Spleen (tissue), 11 donors: ENCODE data around the gene MDM4. TPM values are rescaled to one million over a fixed set of nuclear protein-coding genes. Genes with fewer than 3 reads are reported as not detected.
"Not testable (repeated sequence)": the region's sequence is repeated elsewhere in the genome, so short reads cannot be mapped to it uniquely, and the experiment has no call there.

Experiments used
- DNase-seq: peaks from one replicate; pipeline ENCODE4 v3.0.0-alpha.2; 2020
- H3K27ac ChIP-seq, 8 donors: fragments of 200-600 bp; sonication (generic) in 7 of 8; 1 replicate in 4 of 8; 2 replicates in 4 of 8; pipeline versions ENCODE4 v1.5.0 to v1.8.0; 2016 to 2021; ENCODE audit warnings: inconsistent platforms in 4 of 8, mild to moderate bottlenecking in 4 of 8, moderate library complexity in 1 of 8
- H3K27me3 ChIP-seq, 7 donors: fragments of 200-600 bp; sonication (generic) in 6 of 7; replicated peaks in 1 of 7; 1 replicate in 4 of 7; 2 replicates in 3 of 7; pipeline versions ENCODE4 v1.5.0 to v1.8.0; 2016 to 2021; ENCODE audit warnings: inconsistent platforms in 3 of 7, mild to moderate bottlenecking in 1 of 7
- H3K36me3 ChIP-seq, 6 donors: fragments of 200-600 bp; sonication (generic) in 5 of 6; 1 replicate in 4 of 6; 2 replicates in 2 of 6; pipeline versions ENCODE4 v1.5.0 to v1.8.0; 2016 to 2021; ENCODE audit warnings: inconsistent platforms in 2 of 6
- H3K4me1 ChIP-seq, 6 donors: fragments of 200-600 bp; sonication (generic) in 5 of 6; 1 replicate in 3 of 6; 2 replicates in 3 of 6; pipeline versions ENCODE4 v1.5.0 to v1.8.0; 2016 to 2021; ENCODE audit warnings: inconsistent platforms in 3 of 6
- H3K4me3 ChIP-seq, 8 donors: fragments of 200-600 bp; sonication (generic) in 7 of 8; 1 replicate in 4 of 8; 2 replicates in 4 of 8; pipeline versions ENCODE4 v1.5.0 to v1.8.0; 2016 to 2021; ENCODE audit warnings: inconsistent platforms in 4 of 8, mild to moderate bottlenecking in 4 of 8, moderate library complexity in 2 of 8
- H3K9me3 ChIP-seq, 8 donors: fragments of 200-600 bp; sonication (generic) in 7 of 8; 1 replicate in 4 of 8; 2 replicates in 4 of 8; pipeline versions ENCODE4 v1.5.0 to v1.8.0; 2016 to 2021; ENCODE audit warnings: inconsistent platforms in 4 of 8
- POLR2A ChIP-seq, 3 donors: fragments of 450-650 bp; IDR thresholded peaks; one replicate each; pipeline ENCODE4 v1.5.1; 2017; ENCODE audit warnings: antibody characterized with exemption in 3 of 3, mild to moderate bottlenecking in 1 of 3
- POLR2AphosphoS5 ChIP-seq, 3 donors: sonication (generic); formaldehyde crosslinking; IDR thresholded peaks; one replicate each; pipeline ENCODE4 v1.5.1; 2017; ENCODE audit warnings: antibody characterized with exemption in 3 of 3
- WGBS, 5 donors: extraction: QIAGEN DNeasy Blood & Tissue Kit in 3 of 5; methylation state at CpG; one replicate each; pipeline versions ENCODE4 v1.1.5 to v1.1.7; 2013 to 2018; 5-methylcytosine and 5-hydroxymethylcytosine counted together
- intact Hi-C: fragments of 100-400 bp; cut with DNase I; formaldehyde crosslinking; loops from one replicate; pipeline ENCODE4 v1.15.0; 2023; ENCODE audit warnings: low total_unique reads
- polyA plus RNA-seq, 3 donors: library from polyadenylated mRNA; stranded (reverse); fragments of 200-250 nt; gene quantifications; one replicate each; pipeline ENCODE4 v1.2.1, GENCODE V29; 2013
- total RNA-seq, 7 donors: library from RNA; depleted of rRNA in 3 of 7; stranded (reverse); fragments of >200 nt in 3 of 7; fragmentation: NEBNext Ultra II Directional in 4 of 7; extraction: Animal tissue kit (Norgen Biotek cat#: 25700) in 4 of 7; gene quantifications; one replicate each; pipeline versions ENCODE4 v1.1.0 to v1.2.1, GENCODE V29; 2016 to 2021
- TF ChIP-seq, protein P1 (sequence below), 11 experiments: fragments of 200-600 bp in 7 of 11; fragments of 450-650 bp in 4 of 11; sonication (generic) in 4 of 11; IDR thresholded peaks in 8 of 11; conservative IDR thresholded peaks in 3 of 11; 1 replicate in 7 of 11; 2 replicates in 4 of 11; pipeline versions ENCODE4 v1.4.0 to v1.8.0; 2016 to 2021; ENCODE audit warnings: antibody characterized with exemption in 11 of 11, inconsistent platforms in 4 of 11, mild to moderate bottlenecking in 1 of 11
- donor health status: healthy with polysubstance abuse.
- donor health status: DM: no; HTN: no; CAD: no; lungs with moderate emphysema.
- donor health status: DM: no; HTN: no; CAD: no.
- donor health status: Bipolar disorder and iron deficiency.
- donor health status: healthy.
- donor health status: DM: no; HTN: no; CAD: no.
- donor health status: DM: yes; HTN: yes; CAD: no.

MDM4 gene
- total and polyA plus RNA-seq, 10 donors = 10.6 to 192 (median 157) TPM

DNA sequence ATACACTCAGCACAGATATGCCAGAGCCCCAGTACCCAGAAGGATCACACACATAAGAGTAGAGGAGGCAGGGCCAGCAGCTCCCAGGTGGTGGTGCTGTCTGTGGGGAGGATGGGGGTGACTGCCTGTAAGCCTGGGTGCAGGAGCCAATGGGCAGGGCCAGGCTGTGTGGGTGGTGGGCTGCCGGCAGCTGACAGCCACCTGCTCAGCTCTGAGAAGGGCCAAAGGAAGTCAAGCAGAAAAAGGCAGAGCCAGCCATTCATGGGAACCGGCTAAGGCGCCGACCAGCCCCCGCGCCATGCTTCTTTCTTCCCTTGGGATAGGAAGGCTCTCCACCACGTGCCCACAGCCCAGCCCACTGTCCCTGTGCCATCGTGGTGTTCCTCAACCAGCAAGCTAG lies 35.7 kb upstream of the MDM4 start:
- Histone ChIP-seq H3K27me3 (no peaks in the 10 kb centered on the region), H3K4me3 (peak overlapping the region in 1 of 8 donors; percentile 20), H3K9me3 (no peaks in the 10 kb centered on the region), H3K36me3 (peaks cover 0 to 5% (median 0%) of the 10 kb centered on the region in 6 donors), H3K27ac (peak overlapping the region in 5 of 8 donors; percentile 51 to 84 (median 80)), H3K4me1 (peaks cover 76 to 100% (median 97%) of the 10 kb centered on the region in 6 donors)
- TF ChIP-seq, protein P1, sequence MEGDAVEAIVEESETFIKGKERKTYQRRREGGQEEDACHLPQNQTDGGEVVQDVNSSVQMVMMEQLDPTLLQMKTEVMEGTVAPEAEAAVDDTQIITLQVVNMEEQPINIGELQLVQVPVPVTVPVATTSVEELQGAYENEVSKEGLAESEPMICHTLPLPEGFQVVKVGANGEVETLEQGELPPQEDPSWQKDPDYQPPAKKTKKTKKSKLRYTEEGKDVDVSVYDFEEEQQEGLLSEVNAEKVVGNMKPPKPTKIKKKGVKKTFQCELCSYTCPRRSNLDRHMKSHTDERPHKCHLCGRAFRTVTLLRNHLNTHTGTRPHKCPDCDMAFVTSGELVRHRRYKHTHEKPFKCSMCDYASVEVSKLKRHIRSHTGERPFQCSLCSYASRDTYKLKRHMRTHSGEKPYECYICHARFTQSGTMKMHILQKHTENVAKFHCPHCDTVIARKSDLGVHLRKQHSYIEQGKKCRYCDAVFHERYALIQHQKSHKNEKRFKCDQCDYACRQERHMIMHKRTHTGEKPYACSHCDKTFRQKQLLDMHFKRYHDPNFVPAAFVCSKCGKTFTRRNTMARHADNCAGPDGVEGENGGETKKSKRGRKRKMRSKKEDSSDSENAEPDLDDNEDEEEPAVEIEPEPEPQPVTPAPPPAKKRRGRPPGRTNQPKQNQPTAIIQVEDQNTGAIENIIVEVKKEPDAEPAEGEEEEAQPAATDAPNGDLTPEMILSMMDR (IDR thresholded peaks at IDR 0.05 in 8 of 11, conservative IDR thresholded peaks at IDR 0.05 in 3 of 11) = no peak
- TF ChIP-seq POLR2AphosphoS5 (IDR thresholded peaks at IDR 0.05) = peak in 2 of 3 donors; percentile 67 to 68
- intact Hi-C loops = no loop called here
- DNase-seq = peak; percentile 84
- WGBS, 5 donors = 32 to 56% (median 41%) methylated on average over 4 to 8 of the region's 8 CpGs

DNA sequence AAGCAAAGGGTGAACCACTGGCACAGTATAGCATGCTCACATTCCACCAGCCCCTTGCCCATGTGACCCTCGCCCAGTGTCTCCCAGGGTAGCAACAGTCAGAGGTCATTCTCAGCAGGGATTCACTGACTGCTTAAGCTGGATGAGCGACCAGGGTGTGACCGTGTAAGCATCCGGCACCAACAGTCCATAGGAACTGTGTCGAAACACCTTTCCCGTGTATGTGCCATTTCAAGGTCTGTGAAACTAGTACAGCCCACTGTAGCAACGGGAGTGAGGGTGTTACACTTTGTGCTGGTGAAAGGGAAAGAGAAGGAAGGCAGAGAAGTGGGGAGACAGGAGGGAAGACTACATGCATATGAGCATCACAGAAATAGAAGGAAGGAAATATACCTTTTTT lies 32.4 kb upstream of the MDM4 start:
- H3K36me3 ChIP-seq = peaks cover 0 to 10% (median 0%) of the 10 kb centered on the region in 6 donors
- no peak overlapping the region for H3K4me3 ChIP-seq
- H3K27me3 ChIP-seq = no peaks in the 10 kb centered on the region
- TF ChIP-seq POLR2AphosphoS5 (IDR thresholded peaks at IDR 0.05) = no peak
- TF ChIP-seq POLR2A (IDR thresholded peaks at IDR 0.05) = no peak
- TF ChIP-seq, protein P1 (IDR thresholded peaks at IDR 0.05 in 8 of 11, conservative IDR thresholded peaks at IDR 0.05 in 3 of 11) = no peak
- peak overlapping the region in 5 of 8 donors; percentile 37 to 84 (median 80) for H3K27ac ChIP-seq
- intact Hi-C loops = no loop called here
- WGBS, 5 donors = 49 to 76% (median 59%) methylated on average over 7 of the region's 7 CpGs
- no peak for DNase-seq
- no peaks in the 10 kb centered on the region for H3K9me3 ChIP-seq
- H3K4me1 ChIP-seq = peaks cover 43 to 97% (median 77%) of the 10 kb centered on the region in 6 donors

DNA sequence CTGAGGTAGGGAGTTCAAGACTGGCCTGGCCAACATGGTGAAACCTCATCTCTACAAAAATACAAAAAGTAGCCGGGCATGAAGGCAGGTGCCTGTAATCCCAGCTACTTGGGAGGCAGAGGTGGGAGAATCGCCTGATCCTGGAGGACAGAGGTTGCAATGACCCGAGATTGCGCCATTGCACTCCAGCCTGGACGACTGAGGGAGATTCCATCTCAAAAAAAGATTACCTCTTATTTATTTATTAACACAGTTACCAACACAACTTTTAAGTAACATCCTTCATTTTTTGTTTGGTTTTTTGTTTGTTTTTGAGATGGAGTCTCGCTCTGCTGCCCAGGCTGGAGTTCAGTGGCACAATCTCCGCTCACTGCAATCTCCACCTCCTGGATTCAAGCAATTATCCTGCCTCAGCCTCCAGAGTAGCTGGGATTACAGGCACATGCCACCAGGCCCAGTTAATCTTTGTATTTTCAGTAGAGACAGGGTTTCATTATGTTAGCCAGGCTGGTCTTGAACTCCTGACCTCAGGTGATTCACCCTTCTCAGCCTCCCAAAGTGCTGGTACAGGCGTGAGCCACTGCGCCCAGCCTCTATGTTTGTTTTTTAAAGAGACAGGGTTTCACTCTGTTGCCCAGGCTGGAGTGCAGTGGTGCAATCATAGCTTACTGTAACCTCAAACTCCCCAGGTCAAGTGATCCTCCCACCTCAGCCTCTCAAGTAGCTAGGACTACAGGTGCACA lies 29.5 kb upstream of the MDM4 start:
- DNase-seq, intact Hi-C loops, H3K4me3 ChIP-seq, H3K27ac ChIP-seq, H3K9me3 ChIP-seq, H3K27me3 ChIP-seq: not testable (repeated sequence)
- Histone ChIP-seq H3K36me3 (peaks cover 0 to 16% (median 3%) of the 10 kb centered on the region in 6 donors), H3K4me1 (peaks cover 22 to 97% (median 74%) of the 10 kb centered on the region in 6 donors)
- 86 to 92% (median 88%) methylated on average over 9 of the region's 9 CpGs for WGBS, 5 donors

DNA sequence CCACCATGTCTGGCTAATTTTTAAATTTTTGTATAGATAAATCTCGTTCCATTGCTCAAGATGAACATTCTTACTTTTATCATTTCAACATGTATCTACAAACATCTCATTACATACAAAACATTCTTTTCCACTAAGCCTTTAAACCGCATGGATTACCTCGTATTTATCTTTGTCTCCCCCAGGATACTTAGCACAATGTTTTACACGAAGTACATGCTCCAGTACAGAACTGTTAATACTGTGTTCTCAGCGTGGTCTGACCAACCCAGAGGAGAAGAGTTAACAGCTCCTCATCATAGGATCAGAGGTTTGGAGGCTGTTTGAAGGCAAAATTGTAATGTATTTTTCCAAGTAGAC lies 29.0 kb upstream of the MDM4 start:
- WGBS, 5 donors = 81 to 94% (median 89%) methylated on average over 5 of the region's 5 CpGs
- no peak for TF ChIP-seq POLR2A (IDR thresholded peaks at IDR 0.05)
- TF ChIP-seq, protein P1 (IDR thresholded peaks at IDR 0.05 in 8 of 11, conservative IDR thresholded peaks at IDR 0.05 in 3 of 11) = no peak
- TF ChIP-seq POLR2AphosphoS5 (IDR thresholded peaks at IDR 0.05) = no peak
- intact Hi-C loops = no loop called here
- Histone ChIP-seq H3K4me1 (peaks cover 20 to 97% (median 73%) of the 10 kb centered on the region in 6 donors), H3K9me3 (no peaks in the 10 kb centered on the region), H3K27me3 (no peaks in the 10 kb centered on the region), H3K36me3 (peaks cover 0 to 16% (median 3%) of the 10 kb centered on the region in 6 donors), H3K4me3 (no peak overlapping the region), H3K27ac (no peak overlapping the region)
- DNase-seq = no peak
